HCT116 (cell line): ENCODE data around the gene APPL1. TPM values are rescaled to one million over a fixed set of nuclear protein-coding genes. Genes with fewer than 3 reads are reported as not detected.
A peak's percentile ranks its signal among the peaks of the same experiment; 100 is the strongest.

Experiments used
- ATAC-seq: fragments of 200-7000 bp; cut with Tn5 transposase; 2 replicates; pipeline ENCODE4 v1.9.1; 2020; ENCODE audit warnings: mild to moderate bottlenecking, moderate library complexity
- BruUV-seq: library from RNA; stranded (reverse); fragments of 400-500 nt; replicated peaks from 2 replicates; lab custom pipeline; 2021; lab: Mats Ljungman, UMichigan
- CTCF ChIA-PET: fragments of 300-600 bp; sonication (Branson Sonifier 250); formaldehyde crosslinking; loops from one replicate; lab custom pipeline; 2021; ENCODE audit warnings: antibody characterized with exemption; lab: Charles Lee
- POLR2A ChIA-PET: fragments of 300-600, 350-600 bp; sonication (Branson Sonifier 250); formaldehyde crosslinking; loops from one replicate; lab custom pipeline; 2021; ENCODE audit warnings: antibody characterized with exemption; lab: Charles Lee
- RAD21 ChIA-PET, 2 experiments: fragments of 300-600 bp; sonication (Branson Sonifier 250); formaldehyde crosslinking; loops; one replicate each; lab custom pipeline; 2023; ENCODE audit warnings: low total read pairs in 2 of 2; ENCODE audit not compliant: uncharacterized antibody in 2 of 2, unreplicated experiment in 2 of 2, low non-redundant PET in 1 of 2; lab: Charles Lee
- DNase-seq: peaks from one replicate; pipeline ENCODE4 v3.0.0-alpha.2; 2010; ENCODE audit warnings: low read depth, low spot score
- H2AFZ ChIP-seq: fragments of 200-600 bp; shearing (Covaris generic), sonication (generic); 2 replicates; pipeline ENCODE4 v1.6.1; 2017; ENCODE audit warnings: low read depth, mixed run types, mixed read lengths, antibody characterized with exemption, low read length; ENCODE audit not compliant: poor library complexity, severe bottlenecking
- H3K27ac ChIP-seq: 2 replicates; pipeline ENCODE4 v1.5.1; 2012; ENCODE audit warnings: low read depth, low read length
- H3K27me3 ChIP-seq: fragments of 200-600 bp; sonication (generic); 2 replicates; pipeline ENCODE4 v1.6.1; 2016; ENCODE audit warnings: mixed run types, low read length, mixed read lengths; ENCODE audit not compliant: insufficient read depth
- H3K36me3 ChIP-seq, 2 experiments: fragments of 200-500 bp in 1 of 2; fragments of 200-600 bp in 1 of 2; sonication (Bioruptor generic) in 1 of 2; sonication (generic) in 1 of 2; 2 replicates each; pipeline versions ENCODE4 v1.5.1 to v1.6.1; 2014 to 2016; ENCODE audit warnings: low read length in 2 of 2, inconsistent platforms in 1 of 2, mixed read lengths in 1 of 2, mixed run types in 1 of 2; ENCODE audit not compliant: insufficient read depth in 2 of 2, control insufficient read depth in 1 of 2
- H3K4me1 ChIP-seq, 2 experiments: fragments of 200-600 bp in 1 of 2; sonication (generic) in 1 of 2; 2 replicates each; pipeline versions ENCODE4 v1.5.1 to v1.6.1; 2012 to 2017; ENCODE audit warnings: low read length in 2 of 2, inconsistent platforms in 1 of 2, mild to moderate bottlenecking in 1 of 2, mixed read lengths in 1 of 2, mixed run types in 1 of 2, moderate library complexity in 1 of 2; ENCODE audit not compliant: insufficient read depth in 2 of 2, control insufficient read depth in 1 of 2
- H3K4me2 ChIP-seq: fragments of 200-600 bp; sonication (generic); 2 replicates; pipeline ENCODE4 v1.6.1; 2017; ENCODE audit warnings: mixed run types, low read length, mixed read lengths
- H3K4me3 ChIP-seq, 2 experiments: fragments of 200-600 bp in 1 of 2; sonication (generic) in 1 of 2; replicated peaks in 1 of 2; 2 replicates each; pipeline ENCODE4 v1.5.1; 2011 to 2016; ENCODE audit warnings: low read length in 2 of 2, control low read depth in 1 of 2, low read depth in 1 of 2, mild to moderate bottlenecking in 1 of 2, mixed read lengths in 1 of 2, mixed run types in 1 of 2
- H3K79me2 ChIP-seq: fragments of 200-600 bp; sonication (generic); 2 replicates; pipeline ENCODE4 v1.6.1; 2017; ENCODE audit warnings: mild to moderate bottlenecking, mixed run types, low read length, moderate library complexity, mixed read lengths; ENCODE audit not compliant: insufficient read depth
- H3K9ac ChIP-seq: fragments of 200-600 bp; sonication (generic); 2 replicates; pipeline ENCODE4 v1.6.1; 2016; ENCODE audit warnings: low read length, mixed read lengths
- H3K9me2 ChIP-seq: fragments of 200-600 bp; sonication (generic), shearing (Covaris generic); 2 replicates; pipeline ENCODE4 v1.6.1; 2017; ENCODE audit warnings: mixed run types, mild to moderate bottlenecking, moderate library complexity; ENCODE audit not compliant: insufficient read depth
- H3K9me3 ChIP-seq, 2 experiments: fragments of 200-500 bp in 1 of 2; fragments of 200-600 bp in 1 of 2; sonication (Bioruptor generic) in 1 of 2; sonication (generic) in 1 of 2; 2 replicates each; pipeline ENCODE4 v1.6.1; 2014 to 2017; ENCODE audit warnings: low read length in 2 of 2, mixed read lengths in 2 of 2, inconsistent platforms in 1 of 2, low read depth in 1 of 2, mild to moderate bottlenecking in 1 of 2, mixed run types in 1 of 2, moderate library complexity in 1 of 2; ENCODE audit not compliant: control insufficient read depth in 1 of 2, insufficient read depth in 1 of 2
- H4K20me1 ChIP-seq: fragments of 200-600 bp; sonication (generic), shearing (Covaris generic); 2 replicates; pipeline ENCODE4 v1.6.1; 2017; ENCODE audit warnings: mixed run types, mild to moderate bottlenecking, moderate library complexity; ENCODE audit not compliant: insufficient read depth
- ATF3 ChIP-seq: IDR thresholded peaks from 2 replicates; pipeline ENCODE4 v1.6.1; 2012
- CBX3 ChIP-seq: IDR thresholded peaks from 2 replicates; pipeline ENCODE4 v1.6.1; 2012; ENCODE audit warnings: low read depth
- CEBPB ChIP-seq: IDR thresholded peaks from 2 replicates; pipeline ENCODE4 v1.6.1; 2012; ENCODE audit warnings: low read depth
- EGR1 ChIP-seq: IDR thresholded peaks from 2 replicates; pipeline ENCODE4 v1.6.1; 2012; ENCODE audit warnings: low read depth
- ELF1 ChIP-seq: IDR thresholded peaks from 2 replicates; pipeline ENCODE4 v1.6.1; 2012; ENCODE audit warnings: low read depth, borderline replicate concordance
- EZH2 ChIP-seq: fragments of 200-600 bp; sonication (generic); IDR thresholded peaks from 2 replicates; pipeline ENCODE4 v1.6.1; 2017; ENCODE audit warnings: antibody characterized with exemption, mixed run types
- EZH2phosphoT487 ChIP-seq: fragments of 200-600 bp; IDR thresholded peaks from 2 replicates; pipeline ENCODE4 v1.6.1; 2018; ENCODE audit warnings: antibody characterized with exemption, borderline replicate concordance
- FOSL1 ChIP-seq: IDR thresholded peaks from 2 replicates; pipeline ENCODE4 v1.6.1; 2012; ENCODE audit warnings: low read depth
- MAX ChIP-seq: IDR thresholded peaks from 2 replicates; pipeline ENCODE4 v1.6.1; 2012
- POLR2A ChIP-seq: IDR thresholded peaks from 2 replicates; pipeline ENCODE4 v1.7.0; 2011; ENCODE audit warnings: borderline replicate concordance; ENCODE audit not compliant: insufficient read depth, insufficient read length; ENCODE audit errors: extremely low read depth
- POLR2AphosphoS5 ChIP-seq: IDR thresholded peaks from 2 replicates; pipeline ENCODE4 v1.6.1; 2011; ENCODE audit warnings: mild to moderate bottlenecking, low read depth, low read length, moderate library complexity
- RAD21 ChIP-seq: IDR thresholded peaks from 2 replicates; pipeline ENCODE4 v1.6.1; 2012; ENCODE audit warnings: low read depth, mild to moderate bottlenecking
- SIN3A ChIP-seq: IDR thresholded peaks from 2 replicates; pipeline ENCODE4 v1.6.1; 2012; ENCODE audit warnings: low read depth
- SP1 ChIP-seq: IDR thresholded peaks from 2 replicates; pipeline ENCODE4 v1.6.1; 2012; ENCODE audit warnings: low read depth
- SRF ChIP-seq: IDR thresholded peaks from 2 replicates; pipeline ENCODE4 v1.6.1; 2012; ENCODE audit warnings: low read depth
- TCF7L2 ChIP-seq: IDR thresholded peaks from 2 replicates; pipeline ENCODE4 v1.7.0; 2011; ENCODE audit warnings: borderline replicate concordance, inconsistent platforms; ENCODE audit not compliant: insufficient read depth, insufficient read length; ENCODE audit errors: extremely low read depth
- YY1 ChIP-seq: IDR thresholded peaks from 2 replicates; pipeline ENCODE4 v1.6.1; 2011; ENCODE audit warnings: low read length, low read depth, moderate library complexity, mild to moderate bottlenecking; ENCODE audit not compliant: insufficient replicate concordance; ENCODE audit errors: extremely low read depth
- ZFX ChIP-seq: fragments of 450-650 bp; IDR thresholded peaks from 2 replicates; pipeline ENCODE4 v1.6.1; 2017
- ZNF274 ChIP-seq: fragments of 200-500 bp; sonication (Bioruptor generic); IDR thresholded peaks from 2 replicates; pipeline ENCODE4 v1.6.1; 2014; ENCODE audit warnings: mild to moderate bottlenecking, low read depth, low read length, inconsistent platforms
- intact Hi-C: fragments of 100-400 bp; cut with micrococcal nuclease; formaldehyde crosslinking; loops from 2 replicates; pipeline ENCODE4 v1.10.0; 2022
- total RNA-seq: library from RNA; stranded (reverse); gene quantifications from one replicate; pipeline ENCODE4 v1.2.1, GENCODE V29; 2021; ENCODE audit not compliant: unreplicated experiment
- TF ChIP-seq, protein P1 (sequence below): IDR thresholded peaks from 2 replicates; pipeline ENCODE4 v1.6.1; 2012; ENCODE audit warnings: low read depth
- TF ChIP-seq, protein P2 (sequence below), 3 experiments: fragments of 200-600 bp in 1 of 3; sonication (generic) in 1 of 3; IDR thresholded peaks in 2 of 3; conservative IDR thresholded peaks in 1 of 3; 2 replicates each; pipeline ENCODE4 v1.5.1; 2012 to 2017; ENCODE audit warnings: low read depth in 2 of 3, low read length in 2 of 3, antibody characterized with exemption in 1 of 3, borderline replicate concordance in 1 of 3, control low read depth in 1 of 3, mild to moderate bottlenecking in 1 of 3, mixed read lengths in 1 of 3, mixed run types in 1 of 3, moderate library complexity in 1 of 3; ENCODE audit not compliant: insufficient read depth in 1 of 3

APPL1 gene
- total RNA-seq, 1 experiment from 2014 or later = 30.8 TPM

DNA sequence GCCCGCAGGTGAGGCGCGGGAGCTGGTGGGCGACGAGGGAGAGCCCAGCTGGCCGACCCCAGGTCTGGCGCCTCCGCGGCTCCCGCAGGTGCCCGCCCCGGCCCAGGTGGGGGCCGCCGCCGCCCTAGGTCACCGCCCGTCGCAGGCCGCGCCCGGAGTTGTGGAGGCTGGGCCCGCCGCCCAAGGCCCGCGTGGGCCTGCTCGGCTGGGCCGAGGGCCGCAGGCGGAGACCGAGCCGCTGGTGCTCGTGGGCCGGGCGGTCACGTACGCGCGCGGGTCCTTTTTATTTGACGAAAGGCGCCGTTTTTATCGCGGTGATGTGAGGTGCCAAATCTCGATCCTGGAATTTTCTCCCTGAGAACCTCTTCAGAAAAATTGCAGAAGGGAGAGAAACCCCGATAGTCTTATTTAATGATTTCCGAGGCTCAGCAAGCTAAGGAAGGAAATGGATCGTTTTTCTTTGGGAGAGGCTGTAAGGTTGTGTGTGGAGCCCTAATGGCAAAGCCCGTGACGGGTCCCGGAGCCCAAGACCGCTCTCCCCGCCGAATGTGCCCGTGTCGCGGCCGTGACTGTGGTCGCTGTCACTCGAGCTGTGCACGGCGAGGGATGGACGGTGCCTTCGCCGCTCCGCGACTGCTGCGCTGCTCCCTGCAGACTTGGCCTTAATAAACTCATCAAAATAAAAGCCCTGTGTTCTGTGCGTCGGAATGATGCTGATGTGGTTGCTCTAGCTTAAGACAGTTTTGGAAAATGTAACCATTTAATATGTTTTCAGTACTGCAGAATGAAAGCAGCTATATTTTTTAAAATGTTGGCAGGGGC, 612 bp downstream of the APPL1 start:
- H3K4me1 ChIP-seq = peaks cover 4 to 25% of the 10 kb centered on the region in 2 experiments
- H3K4me2 ChIP-seq = peak overlapping the region; percentile 75
- no peaks in the 10 kb centered on the region for H3K9me3 ChIP-seq
- no peaks in the 10 kb centered on the region for H3K9me2 ChIP-seq
- ChIA-PET POLR2A (interaction anchor here (0.9 kb wide), 2 partner anchors 54 to 429 kb away, joined by 3 read pairs; no protein-coding TSS in a partner anchor), CTCF (no interaction called here), RAD21 (no interaction called here)
- DNase-seq = no peak
- H3K27me3 ChIP-seq = no peaks in the 10 kb centered on the region
- intact Hi-C loops = loop anchor here (5.0 kb wide), 1 partner anchor 56 kb away; no protein-coding TSS in a partner anchor
- peaks cover 51% of the 10 kb centered on the region for H3K79me2 ChIP-seq
- peak; percentile 61 for ATAC-seq
- H4K20me1 ChIP-seq = peaks cover 6% of the 10 kb centered on the region; the same call in 1 of the 2 replicates
- H2AFZ ChIP-seq = no peak overlapping the region
- BruUV-seq = no TSS peak
- peak overlapping the region; percentile 72 for H3K9ac ChIP-seq
- peak overlapping the region; percentile 70 to 83 for H3K4me3 ChIP-seq
- no peaks in the 10 kb centered on the region for H3K36me3 ChIP-seq
- peak; percentile 24; the same call in 1 of the 2 replicates for TF ChIP-seq MAX
- TF ChIP-seq TCF7L2 = no peak
- TF ChIP-seq SIN3A = peak; percentile 12
- no peak for TF ChIP-seq EZH2phosphoT487
- no peak for TF ChIP-seq YY1
- TF ChIP-seq, protein P1, sequence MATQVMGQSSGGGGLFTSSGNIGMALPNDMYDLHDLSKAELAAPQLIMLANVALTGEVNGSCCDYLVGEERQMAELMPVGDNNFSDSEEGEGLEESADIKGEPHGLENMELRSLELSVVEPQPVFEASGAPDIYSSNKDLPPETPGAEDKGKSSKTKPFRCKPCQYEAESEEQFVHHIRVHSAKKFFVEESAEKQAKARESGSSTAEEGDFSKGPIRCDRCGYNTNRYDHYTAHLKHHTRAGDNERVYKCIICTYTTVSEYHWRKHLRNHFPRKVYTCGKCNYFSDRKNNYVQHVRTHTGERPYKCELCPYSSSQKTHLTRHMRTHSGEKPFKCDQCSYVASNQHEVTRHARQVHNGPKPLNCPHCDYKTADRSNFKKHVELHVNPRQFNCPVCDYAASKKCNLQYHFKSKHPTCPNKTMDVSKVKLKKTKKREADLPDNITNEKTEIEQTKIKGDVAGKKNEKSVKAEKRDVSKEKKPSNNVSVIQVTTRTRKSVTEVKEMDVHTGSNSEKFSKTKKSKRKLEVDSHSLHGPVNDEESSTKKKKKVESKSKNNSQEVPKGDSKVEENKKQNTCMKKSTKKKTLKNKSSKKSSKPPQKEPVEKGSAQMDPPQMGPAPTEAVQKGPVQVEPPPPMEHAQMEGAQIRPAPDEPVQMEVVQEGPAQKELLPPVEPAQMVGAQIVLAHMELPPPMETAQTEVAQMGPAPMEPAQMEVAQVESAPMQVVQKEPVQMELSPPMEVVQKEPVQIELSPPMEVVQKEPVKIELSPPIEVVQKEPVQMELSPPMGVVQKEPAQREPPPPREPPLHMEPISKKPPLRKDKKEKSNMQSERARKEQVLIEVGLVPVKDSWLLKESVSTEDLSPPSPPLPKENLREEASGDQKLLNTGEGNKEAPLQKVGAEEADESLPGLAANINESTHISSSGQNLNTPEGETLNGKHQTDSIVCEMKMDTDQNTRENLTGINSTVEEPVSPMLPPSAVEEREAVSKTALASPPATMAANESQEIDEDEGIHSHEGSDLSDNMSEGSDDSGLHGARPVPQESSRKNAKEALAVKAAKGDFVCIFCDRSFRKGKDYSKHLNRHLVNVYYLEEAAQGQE = no peak
- TF ChIP-seq SRF = no peak
- TF ChIP-seq EZH2 = no peak
- no peak for TF ChIP-seq POLR2AphosphoS5
- TF ChIP-seq SP1 = no peak
- TF ChIP-seq ZNF274 = no peak
- TF ChIP-seq, protein P2, sequence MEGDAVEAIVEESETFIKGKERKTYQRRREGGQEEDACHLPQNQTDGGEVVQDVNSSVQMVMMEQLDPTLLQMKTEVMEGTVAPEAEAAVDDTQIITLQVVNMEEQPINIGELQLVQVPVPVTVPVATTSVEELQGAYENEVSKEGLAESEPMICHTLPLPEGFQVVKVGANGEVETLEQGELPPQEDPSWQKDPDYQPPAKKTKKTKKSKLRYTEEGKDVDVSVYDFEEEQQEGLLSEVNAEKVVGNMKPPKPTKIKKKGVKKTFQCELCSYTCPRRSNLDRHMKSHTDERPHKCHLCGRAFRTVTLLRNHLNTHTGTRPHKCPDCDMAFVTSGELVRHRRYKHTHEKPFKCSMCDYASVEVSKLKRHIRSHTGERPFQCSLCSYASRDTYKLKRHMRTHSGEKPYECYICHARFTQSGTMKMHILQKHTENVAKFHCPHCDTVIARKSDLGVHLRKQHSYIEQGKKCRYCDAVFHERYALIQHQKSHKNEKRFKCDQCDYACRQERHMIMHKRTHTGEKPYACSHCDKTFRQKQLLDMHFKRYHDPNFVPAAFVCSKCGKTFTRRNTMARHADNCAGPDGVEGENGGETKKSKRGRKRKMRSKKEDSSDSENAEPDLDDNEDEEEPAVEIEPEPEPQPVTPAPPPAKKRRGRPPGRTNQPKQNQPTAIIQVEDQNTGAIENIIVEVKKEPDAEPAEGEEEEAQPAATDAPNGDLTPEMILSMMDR (IDR thresholded peaks at IDR 0.05 in 2 of 3, conservative IDR thresholded peaks at IDR 0.05 in 1 of 3; ENCODE audit: borderline replicate concordance in 1 of 3, insufficient read depth in 1 of 3, low read depth in 2 of 3, low read length in 2 of 3) = no peak
- no peak for TF ChIP-seq FOSL1
- no peak for TF ChIP-seq CEBPB
- no peak for TF ChIP-seq ELF1
- no peak for TF ChIP-seq EGR1
- no peak for TF ChIP-seq CBX3
- TF ChIP-seq POLR2A = no peak
- TF ChIP-seq RAD21 = no peak
- peak; percentile 98 for TF ChIP-seq ZFX
- no peak for TF ChIP-seq ATF3
- TF ChIP-seq, all 23 proteins: peak for 3
- H3K27ac ChIP-seq = peak overlapping the region; percentile 81
